ENCODE results near the gene FMN2.

GRCh38 chr1:240232530-240232929 lies 140.8 kb downstream of the FMN2 start:
- TF ChIP-seq CTCF (IDR thresholded peaks at IDR 0.05), result no peak
- no peak for TF ChIP-seq POLR2A (IDR thresholded peaks at IDR 0.05)
